Muscle of arm (tissue), 12 donors: ENCODE measurements around the gene MED10. TPM values are rescaled to one million over a fixed set of nuclear protein-coding genes. Genes with fewer than 3 reads are reported as not detected.

Experiments
- DNase-seq: peaks from one replicate; pipeline ENCODE4 v3.0.0-alpha.2; 2013
- polyA plus RNA-seq, 12 donors: library from polyadenylated mRNA; unstranded; fragments of 120-200 nt; gene quantifications; one replicate each; pipeline ENCODE4 v1.2.1, GENCODE V29; 2013; ENCODE audit not compliant: insufficient read length in 12 of 12

MED10 gene
- polyA plus RNA-seq, 12 donors: 22.8 to 42.1 (median 39.1) TPM; not detected in 1

GRCh38 chr5:6402939-6403338 lies 24.6 kb upstream of the MED10 start:
- DNase-seq: no peak

- DNase-seq: no peak
Observed at GRCh38 chr5:6401410-6401809, 23.1 kb upstream of the MED10 start.

- DNase-seq: no peak
Observed at GRCh38 chr5:6399980-6400910, 21.9 kb upstream of the MED10 start.

- no peak for DNase-seq
Observed at GRCh38 chr5:6398570-6399230, 20.4 kb upstream of the MED10 start.

- no peak for DNase-seq
Observed at GRCh38 chr5:6397536-6398269, 19.4 kb upstream of the MED10 start.

- no peak for DNase-seq
Observed at GRCh38 chr5:6396836-6397535, 18.6 kb upstream of the MED10 start.

- no peak for DNase-seq
Observed at GRCh38 chr5:6396043-6396442, 17.7 kb upstream of the MED10 start.

GRCh38 chr5:6395621-6396020 lies 17.3 kb upstream of the MED10 start:
- no peak for DNase-seq

- no peak for DNase-seq
Observed at GRCh38 chr5:6395102-6395445, 16.7 kb upstream of the MED10 start.

GRCh38 chr5:6394429-6395101 lies 16.2 kb upstream of the MED10 start:
- no peak for DNase-seq

- no peak for DNase-seq
Observed at GRCh38 chr5:6393596-6394194, 15.3 kb upstream of the MED10 start.

- no peak for DNase-seq
Observed at GRCh38 chr5:6392561-6392960, 14.2 kb upstream of the MED10 start.

GRCh38 chr5:6391151-6391550 lies 12.8 kb upstream of the MED10 start:
- DNase-seq: no peak

GRCh38 chr5:6389946-6390530 lies 11.7 kb upstream of the MED10 start:
- DNase-seq: no peak

GRCh38 chr5:6389397-6389796 lies 11.1 kb upstream of the MED10 start:
- DNase-seq: no peak

- DNase-seq: no peak
Observed at GRCh38 chr5:6387970-6388369, 9.6 kb upstream of the MED10 start.

GRCh38 chr5:6386271-6386670 lies 7.9 kb upstream of the MED10 start:
- peak; percentile 15 for DNase-seq

- no peak for DNase-seq
Observed at GRCh38 chr5:6384856-6385255, 6.5 kb upstream of the MED10 start.

- DNase-seq: no peak
Observed at GRCh38 chr5:6383376-6383775, 5.0 kb upstream of the MED10 start.

- DNase-seq: no peak
Observed at GRCh38 chr5:6379246-6379645, 899 bp upstream of the MED10 start.

GRCh38 chr5:6378766-6379103 lies 388 bp upstream of the MED10 start:
- DNase-seq: no peak
